Erythroblast (primary cell): Measurements from ENCODE around the gene TTC16.

Experiments
- DNase-seq, 2 experiments: peaks; one replicate each; lab custom pipeline; 2025; lab: John Stamatoyannopoulos, UW
- GATA1 ChIP-seq: IDR thresholded peaks from 2 replicates; pipeline ENCODE4 v1.6.1; 2011; ENCODE audit warnings: low read depth, mild to moderate bottlenecking, control low read depth, low read length, moderate library complexity
- POLR2A ChIP-seq: IDR thresholded peaks from 2 replicates; pipeline ENCODE4 v1.6.1; 2011; ENCODE audit warnings: mild to moderate bottlenecking, low read length

Gene TTC16

DNA sequence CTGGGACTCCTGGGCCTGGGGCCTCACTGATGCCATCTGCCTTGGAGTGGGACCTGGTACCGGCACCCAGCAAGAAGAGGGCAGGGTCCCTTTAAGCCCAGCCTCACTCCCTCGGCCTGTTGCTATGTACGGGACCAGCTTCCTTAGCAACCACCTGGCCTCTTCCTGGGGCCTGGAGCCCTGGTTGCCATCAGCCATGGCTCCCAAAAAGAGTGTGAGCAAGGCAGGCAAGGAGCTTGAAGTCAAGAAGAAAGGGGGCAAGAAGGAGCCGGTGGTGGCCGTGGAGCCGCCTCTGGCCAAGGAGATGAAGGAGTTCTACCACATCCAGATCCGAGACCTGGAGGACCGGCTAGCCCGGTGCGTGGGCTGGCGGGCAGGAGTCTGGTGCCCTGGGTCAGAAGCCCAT, 9.0 kb upstream of the TTC16 start, which contains the start of gene CFAP157:
Gene CFAP157 (plus strand): TSS at position 153 of the 406 bp plus-strand sequence. CDS start 44 bp downstream, at position 197.
- TF ChIP-seq POLR2A (no peak), GATA1 (no peak)
- DNase-seq = no peak

DNA sequence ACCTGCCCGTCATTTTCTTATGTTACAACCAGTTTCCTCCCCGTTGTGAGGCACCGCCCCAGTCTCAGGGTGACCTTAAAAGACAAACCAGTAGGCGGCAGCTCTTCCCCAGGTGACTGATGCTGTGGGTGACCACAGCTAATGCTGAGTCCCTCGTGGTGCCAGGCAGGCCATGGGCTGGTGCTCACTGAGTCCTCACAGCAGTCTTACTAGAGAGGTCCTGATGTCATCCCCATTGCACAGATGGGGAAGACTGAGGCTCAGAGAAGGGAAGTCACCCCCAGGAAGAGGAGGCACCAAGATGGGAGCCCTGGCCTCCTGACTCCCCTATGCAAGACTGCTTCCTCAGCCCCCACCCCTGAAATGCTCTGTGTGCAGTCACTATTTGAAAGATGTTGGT, 8.1 kb upstream of the TTC16 start:
- no peak for TF ChIP-seq GATA1
- no peak for TF ChIP-seq POLR2A
- DNase-seq = peak in 1 of 2 experiments; percentile 18

DNA sequence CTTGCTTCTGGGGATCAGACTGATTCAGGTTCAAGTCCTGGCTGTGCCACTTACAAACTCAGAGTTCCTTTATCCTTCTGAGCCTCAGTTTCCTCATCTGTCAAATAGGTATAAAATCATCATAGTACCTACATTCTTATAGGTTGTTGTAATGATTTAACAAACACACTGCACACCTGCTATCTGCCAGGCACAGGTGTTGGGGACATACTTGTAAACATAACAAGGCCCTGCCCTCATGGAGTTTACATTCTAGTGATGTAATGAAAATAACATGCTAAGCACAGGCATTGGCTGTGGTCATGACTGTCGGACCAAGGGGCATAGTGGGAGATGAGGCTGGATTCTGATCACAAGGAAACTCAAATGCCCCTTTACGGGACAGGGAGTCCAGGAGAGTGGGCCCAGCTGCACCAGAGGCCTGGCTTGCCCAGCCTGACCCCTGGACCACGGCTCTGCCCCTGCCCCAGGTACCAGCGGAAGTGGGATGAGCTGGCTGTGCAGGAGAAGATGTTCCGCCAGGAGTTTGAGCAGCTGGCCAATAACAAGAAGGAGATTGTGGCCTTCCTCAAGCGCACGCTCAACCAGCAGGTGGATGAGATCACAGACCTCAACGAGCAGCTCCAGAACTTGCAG, 6.8 kb upstream of the TTC16 start:
- no peak for TF ChIP-seq GATA1
- no peak for TF ChIP-seq POLR2A
- no peak for DNase-seq

DNA sequence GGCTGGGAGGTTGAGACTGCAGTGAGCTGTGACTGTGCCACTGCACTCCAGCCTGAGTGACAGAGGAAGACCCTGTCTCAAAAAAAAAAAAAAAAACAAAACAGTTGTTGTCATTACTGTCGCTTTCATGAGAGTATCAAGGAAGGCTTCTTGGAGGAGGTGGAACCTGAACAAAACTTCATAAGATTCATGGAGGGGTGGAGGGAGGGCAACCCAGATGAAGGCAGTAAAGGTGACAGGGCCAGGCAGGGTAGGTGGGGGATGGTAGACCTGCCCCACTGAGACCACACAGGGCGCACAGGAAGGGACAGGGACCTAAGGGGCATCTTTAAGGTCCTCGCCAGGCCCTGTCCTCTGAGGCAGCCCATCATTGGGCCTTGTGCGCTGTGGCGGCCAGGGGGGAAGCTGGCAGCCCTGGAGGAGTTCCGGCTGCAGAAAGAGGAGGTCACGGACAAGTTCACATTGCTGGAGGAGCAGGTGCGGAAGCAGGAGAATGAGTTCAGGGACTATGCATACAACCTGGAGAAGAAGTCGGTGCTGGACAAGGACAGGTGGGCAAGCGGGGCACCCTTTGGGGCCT, 5.6 kb upstream of the TTC16 start:
- DNase-seq = no peak
- TF ChIP-seq GATA1 = no peak
- TF ChIP-seq POLR2A = no peak

- TF ChIP-seq POLR2A (no peak), GATA1 (no peak)
- no peak for DNase-seq
Observed at GRCh38 chr9:127711226-127711701, 4.6 kb upstream of the TTC16 start.

DNA sequence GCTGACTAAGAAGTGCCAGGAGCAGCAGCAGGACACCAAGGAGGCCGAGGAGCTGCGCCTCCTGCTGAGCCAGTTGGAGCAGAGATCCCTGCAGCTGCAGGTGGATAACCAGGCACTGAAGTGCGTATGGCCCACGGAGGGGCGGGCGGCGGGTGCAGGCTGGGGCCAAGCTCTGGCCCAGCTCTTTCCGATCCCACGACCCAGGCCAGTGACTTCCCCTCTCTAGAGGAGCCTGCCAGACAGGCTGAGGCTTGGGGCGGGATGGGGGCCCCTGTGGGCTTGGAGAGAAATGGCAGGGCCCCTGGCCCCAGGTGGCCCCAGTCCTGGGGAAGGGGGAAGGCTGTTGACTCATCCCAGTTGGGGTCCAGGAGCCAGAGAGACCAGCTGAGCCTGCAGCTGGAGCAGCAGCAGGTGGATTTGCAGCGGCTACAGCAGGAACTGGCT, 4.0 kb upstream of the TTC16 start:
- DNase-seq = no peak
- TF ChIP-seq GATA1 = no peak
- no peak for TF ChIP-seq POLR2A

DNA sequence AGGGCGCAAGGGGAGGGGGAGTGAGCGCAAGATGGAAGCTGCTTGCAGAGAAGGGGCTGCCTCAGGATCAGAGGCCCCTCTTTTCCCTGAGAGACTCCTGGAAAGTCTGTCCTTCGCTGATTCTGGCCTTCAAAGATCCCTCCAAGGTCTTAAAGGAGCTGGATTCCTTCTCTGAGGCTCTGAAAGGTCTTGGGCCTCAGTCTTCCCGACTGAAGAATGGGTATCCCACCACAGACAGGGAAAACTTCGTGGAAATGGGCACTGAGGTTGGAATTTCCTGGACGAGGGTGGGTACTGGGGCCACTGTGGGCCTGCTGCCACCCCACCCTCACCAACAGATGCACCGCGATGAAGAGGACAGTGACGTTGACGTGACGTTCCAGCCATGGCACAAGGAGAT, 3.5 kb upstream of the TTC16 start:
- DNase-seq = no peak
- no peak for TF ChIP-seq GATA1
- no peak for TF ChIP-seq POLR2A

GRCh38 chr9:127712867-127713266, 3.0 kb upstream of the TTC16 start:
- TF ChIP-seq POLR2A (no peak), GATA1 (no peak)
- no peak for DNase-seq

DNA sequence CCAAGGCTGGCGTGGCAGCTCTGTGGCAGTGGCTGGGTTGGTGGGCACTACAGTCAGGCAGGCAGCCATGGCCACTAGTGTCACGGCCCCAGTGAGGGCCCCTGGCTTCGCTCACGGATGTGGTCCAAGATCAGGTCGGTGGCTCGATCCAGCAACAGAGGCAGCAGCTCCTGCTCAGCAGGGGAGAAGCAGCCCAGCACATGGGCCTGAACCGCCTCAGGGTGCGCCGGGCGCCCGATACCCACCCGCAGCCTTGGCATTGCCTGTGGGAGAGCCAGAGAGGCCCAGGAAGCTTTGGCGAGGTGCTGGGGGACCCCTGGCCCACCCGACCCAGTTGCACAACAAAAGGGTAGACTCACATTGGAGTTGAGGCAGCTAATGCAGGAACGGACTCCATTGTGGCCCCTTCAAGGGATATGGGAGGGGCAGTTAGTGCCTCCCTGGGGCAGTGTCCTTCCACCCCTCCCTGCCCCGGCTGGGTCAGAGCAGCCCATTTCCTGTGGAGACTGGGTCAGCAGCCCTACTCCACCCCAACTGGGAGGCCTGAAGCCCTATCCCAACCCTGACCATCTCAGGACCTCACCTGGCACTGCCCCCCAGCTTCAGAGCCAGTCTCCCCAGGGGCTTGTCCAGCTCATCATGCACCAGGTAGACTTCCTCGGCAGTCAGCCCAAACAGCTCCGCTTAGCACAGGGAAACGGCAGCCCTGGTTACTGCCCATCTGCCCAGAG, 1.7 kb upstream of the TTC16 start:
- no peak for DNase-seq
- TF ChIP-seq GATA1 = no peak
- TF ChIP-seq POLR2A = no peak

DNA sequence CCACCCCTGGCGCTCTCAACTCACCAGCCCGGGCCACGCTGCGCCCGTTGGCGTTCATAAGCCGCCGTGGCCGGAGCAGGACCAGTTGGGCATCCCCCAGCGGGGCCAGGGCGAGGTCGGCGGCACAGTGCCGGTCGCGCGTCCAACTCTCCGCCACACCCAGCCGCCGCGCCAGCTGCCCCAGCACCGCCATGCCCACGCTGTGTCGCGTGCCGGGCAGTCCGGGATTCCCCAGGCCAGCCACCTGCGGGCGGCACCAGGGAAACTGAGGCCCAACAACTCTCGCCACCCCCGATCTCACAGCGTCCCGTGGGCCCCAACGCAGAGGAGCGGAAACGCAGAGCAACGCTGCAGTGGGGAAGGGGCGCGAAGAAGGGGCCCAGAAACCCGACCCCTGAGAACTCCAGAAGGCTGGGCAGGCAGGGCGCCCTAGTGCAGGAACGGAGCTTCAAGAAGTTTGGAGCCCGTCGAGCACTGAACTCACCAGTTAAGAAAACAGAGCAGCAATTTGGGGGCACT, 869 bp upstream of the TTC16 start:
- peak; percentile 34 to 53 for DNase-seq
- no peak for TF ChIP-seq POLR2A
- no peak for TF ChIP-seq GATA1

GRCh38 chr9:127716412-127716811, 533 bp downstream of the TTC16 start:
- TF ChIP-seq GATA1 = no peak
- no peak for TF ChIP-seq POLR2A

GRCh38 chr9:127717766-127718165, 1.9 kb downstream of the TTC16 start:
- TF ChIP-seq GATA1 (no peak), POLR2A (no peak)
- DNase-seq = no peak

More at GRCh38 chr9:127716412-127716811, 533 bp downstream of the TTC16 start:
- no peak for DNase-seq

DNA sequence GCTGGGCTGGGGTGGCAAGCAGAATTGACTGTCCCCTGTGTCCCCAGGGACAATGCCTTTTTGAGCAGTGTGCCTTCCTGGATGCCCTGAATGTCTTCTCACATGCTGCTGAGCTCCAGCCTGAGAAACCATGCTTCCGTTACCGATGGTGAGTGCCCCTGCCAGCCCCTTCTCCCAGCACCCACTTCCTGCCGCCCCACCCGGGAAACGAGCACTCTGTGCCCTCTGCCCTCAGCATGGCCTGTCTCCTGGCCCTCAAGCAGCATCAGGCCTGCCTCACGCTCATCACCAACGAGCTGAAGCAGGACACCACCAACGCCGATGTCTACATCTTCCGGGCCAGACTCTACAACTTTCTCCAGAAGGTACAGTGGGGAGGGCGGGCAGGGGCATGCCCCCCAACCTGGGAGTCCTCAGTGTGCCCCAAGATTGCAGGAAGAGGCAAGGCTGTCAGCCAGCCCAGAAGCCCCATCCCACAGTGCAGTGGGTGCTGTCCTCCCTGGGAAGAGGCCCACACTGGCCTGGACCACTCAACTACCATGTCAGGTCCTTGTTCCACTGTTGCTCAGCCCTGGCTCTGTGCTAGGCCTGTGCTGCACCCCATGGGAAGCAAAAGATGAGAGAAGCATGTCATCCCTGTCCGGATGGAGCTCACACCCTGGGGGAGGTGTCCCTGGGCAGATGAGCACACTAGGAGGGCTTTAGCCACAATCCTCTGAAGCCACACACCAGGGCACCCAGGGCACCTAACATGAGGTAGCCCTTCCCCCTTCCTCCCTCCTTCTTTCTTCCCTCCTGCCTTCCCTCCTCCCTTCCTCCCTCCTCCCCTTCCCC, 4.4 kb downstream of the TTC16 start:
- no peak for DNase-seq
- TF ChIP-seq POLR2A = no peak
- no peak for TF ChIP-seq GATA1
